Esophagus muscularis mucosa (tissue), 4 donors: ENCODE data around the gene RHOJ.

Source experiments
- EP300 ChIP-seq: sonication (generic); formaldehyde crosslinking; IDR thresholded peaks from one replicate; pipeline ENCODE4 v1.6.1; 2017; ENCODE audit warnings: antibody characterized with exemption
- POLR2A ChIP-seq: fragments of 450-650 bp; IDR thresholded peaks from one replicate; pipeline ENCODE4 v1.6.1; 2017; ENCODE audit warnings: antibody characterized with exemption, moderate library complexity, mild to moderate bottlenecking, low read depth
- TF ChIP-seq, protein P1 (sequence below), 3 experiments: fragments of 200-600 bp in 2 of 3; fragments of 450-650 bp in 1 of 3; sonication (generic) in 2 of 3; IDR thresholded peaks; one replicate each; pipeline ENCODE4 v1.5.1; 2017 to 2019; ENCODE audit warnings: antibody characterized with exemption in 3 of 3, mild to moderate bottlenecking in 2 of 3, moderate library complexity in 1 of 3

GRCh38 chr14:63200767-63201166 lies 3.5 kb upstream of the RHOJ start:
- TF ChIP-seq EP300 (no peak), POLR2A (no peak)
- TF ChIP-seq, protein P1, sequence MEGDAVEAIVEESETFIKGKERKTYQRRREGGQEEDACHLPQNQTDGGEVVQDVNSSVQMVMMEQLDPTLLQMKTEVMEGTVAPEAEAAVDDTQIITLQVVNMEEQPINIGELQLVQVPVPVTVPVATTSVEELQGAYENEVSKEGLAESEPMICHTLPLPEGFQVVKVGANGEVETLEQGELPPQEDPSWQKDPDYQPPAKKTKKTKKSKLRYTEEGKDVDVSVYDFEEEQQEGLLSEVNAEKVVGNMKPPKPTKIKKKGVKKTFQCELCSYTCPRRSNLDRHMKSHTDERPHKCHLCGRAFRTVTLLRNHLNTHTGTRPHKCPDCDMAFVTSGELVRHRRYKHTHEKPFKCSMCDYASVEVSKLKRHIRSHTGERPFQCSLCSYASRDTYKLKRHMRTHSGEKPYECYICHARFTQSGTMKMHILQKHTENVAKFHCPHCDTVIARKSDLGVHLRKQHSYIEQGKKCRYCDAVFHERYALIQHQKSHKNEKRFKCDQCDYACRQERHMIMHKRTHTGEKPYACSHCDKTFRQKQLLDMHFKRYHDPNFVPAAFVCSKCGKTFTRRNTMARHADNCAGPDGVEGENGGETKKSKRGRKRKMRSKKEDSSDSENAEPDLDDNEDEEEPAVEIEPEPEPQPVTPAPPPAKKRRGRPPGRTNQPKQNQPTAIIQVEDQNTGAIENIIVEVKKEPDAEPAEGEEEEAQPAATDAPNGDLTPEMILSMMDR (IDR thresholded peaks at IDR 0.05) = no peak
